Lung (tissue), 12 donors: ENCODE results near the gene NPHP1. TPM values are rescaled to one million over a fixed set of nuclear protein-coding genes. Genes with fewer than 3 reads are reported as not detected.

Experiments used
- ATAC-seq: fragments of 200-7000 bp; cut with Tn5 transposase; one replicate; pipeline ENCODE4 v1.9.1; 2020; ENCODE audit warnings: moderate number of reproducible peaks; ENCODE audit not compliant: insufficient read depth, low FRiP score
- DNase-seq, 3 donors: peaks; one replicate each; pipeline ENCODE4 v3.0.0-alpha.2; 2013 to 2017
- H3K27ac ChIP-seq, 2 donors: one replicate each; pipeline ENCODE4 v1.5.1; 2013; ENCODE audit warnings: mild to moderate bottlenecking in 2 of 2, moderate library complexity in 2 of 2, control low read depth in 1 of 2, inconsistent platforms in 1 of 2, low read depth in 1 of 2, low read length in 1 of 2
- H3K27me3 ChIP-seq, 3 donors: one replicate each; pipeline ENCODE4 v1.5.1; 2013; ENCODE audit warnings: low read length in 2 of 3; ENCODE audit not compliant: control insufficient read depth in 3 of 3, insufficient read depth in 3 of 3
- H3K36me3 ChIP-seq, 4 donors: one replicate each; pipeline ENCODE4 v1.5.1; 2013; ENCODE audit warnings: low read length in 4 of 4, mild to moderate bottlenecking in 1 of 4, moderate library complexity in 1 of 4; ENCODE audit not compliant: control insufficient read depth in 4 of 4, insufficient read depth in 4 of 4
- H3K4me1 ChIP-seq, 5 donors: one replicate each; pipeline ENCODE4 v1.5.1; 2013; ENCODE audit warnings: low read length in 5 of 5, mild to moderate bottlenecking in 2 of 5, moderate library complexity in 1 of 5; ENCODE audit not compliant: control insufficient read depth in 5 of 5, insufficient read depth in 5 of 5
- H3K4me3 ChIP-seq: one replicate; pipeline ENCODE4 v1.5.1; 2013; ENCODE audit warnings: mild to moderate bottlenecking, control low read depth, moderate library complexity
- H3K9ac ChIP-seq, 2 donors: one replicate each; pipeline ENCODE4 v1.5.1; 2013; ENCODE audit warnings: low read length in 2 of 2, control low read depth in 1 of 2; ENCODE audit not compliant: insufficient read depth in 1 of 2
- H3K9me3 ChIP-seq, 4 donors: one replicate each; pipeline ENCODE4 v1.5.1; 2013; ENCODE audit warnings: low read length in 3 of 4, mild to moderate bottlenecking in 1 of 4, moderate library complexity in 1 of 4; ENCODE audit not compliant: control insufficient read depth in 4 of 4, insufficient read depth in 3 of 4
- WGBS, 2 donors: extraction: QIAGEN DNeasy Blood & Tissue Kit; methylation state at CpG; one replicate each; pipeline ENCODE4 v1.1.7; 2013; 5-methylcytosine and 5-hydroxymethylcytosine counted together
- polyA plus RNA-seq, 2 donors: library from polyadenylated mRNA; stranded (reverse); fragments of 200-250 nt; gene quantifications; one replicate each; pipeline ENCODE4 v1.2.1, GENCODE V29; 2013
- total RNA-seq, 2 donors: library from RNA; depleted of rRNA in 1 of 2; stranded (reverse); fragments of >200 nt in 1 of 2; gene quantifications; one replicate each; pipeline ENCODE4 v1.2.1, GENCODE V29; 2014 to 2021
- TF ChIP-seq, protein P1 (sequence below): IDR thresholded peaks from 2 replicates; pipeline ENCODE4 v1.5.1; 2012; ENCODE audit warnings: mild to moderate bottlenecking; ENCODE audit errors: control extremely low read depth, extremely low read depth
- donor health status: control.
- donor health status: control.
- donor health status: Bipolar disorder and iron deficiency.
- donor health status: healthy.
- donor health status: DM: yes; HTN: yes; CAD: no.

Gene NPHP1
- total and polyA plus RNA-seq, 4 donors: 6.0 to 17.1 (median 11.7) TPM

DNA sequence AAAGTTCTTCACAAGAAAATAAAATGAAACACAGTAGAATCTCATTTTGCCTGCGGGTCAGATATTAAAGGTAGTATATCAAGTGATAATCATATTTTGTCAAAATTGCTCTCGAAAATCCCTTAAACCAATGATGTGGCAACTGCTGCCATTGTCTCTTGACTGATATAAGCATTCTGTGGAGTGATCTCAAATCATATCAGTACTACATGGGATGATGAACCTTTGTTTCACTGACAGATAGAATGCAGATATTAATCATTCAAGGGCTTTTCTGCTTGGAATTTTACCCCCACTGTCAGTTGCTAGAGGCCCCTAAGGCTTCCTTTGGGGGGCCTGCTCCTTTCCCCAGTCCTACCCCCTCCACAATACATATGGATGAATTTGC, 57.9 kb downstream of the NPHP1 start:
- no peak overlapping the region for H3K27ac ChIP-seq
- H3K36me3 ChIP-seq: peaks cover 0 to 4% (median 1%) of the 10 kb centered on the region in 4 donors
- DNase-seq (no peak), ATAC-seq (no peak)
- WGBS, 2 donors: 91% methylated on average over 2 of the region's 2 CpGs
- no peaks in the 10 kb centered on the region for H3K27me3 ChIP-seq
- no peak overlapping the region for H3K9ac ChIP-seq
- no peak overlapping the region for H3K4me3 ChIP-seq
- peaks cover 0 to 8% (median 0%) of the 10 kb centered on the region in 5 donors for H3K4me1 ChIP-seq
- H3K9me3 ChIP-seq: peaks cover 0 to 3% (median 0%) of the 10 kb centered on the region in 4 donors
- TF ChIP-seq, protein P1, sequence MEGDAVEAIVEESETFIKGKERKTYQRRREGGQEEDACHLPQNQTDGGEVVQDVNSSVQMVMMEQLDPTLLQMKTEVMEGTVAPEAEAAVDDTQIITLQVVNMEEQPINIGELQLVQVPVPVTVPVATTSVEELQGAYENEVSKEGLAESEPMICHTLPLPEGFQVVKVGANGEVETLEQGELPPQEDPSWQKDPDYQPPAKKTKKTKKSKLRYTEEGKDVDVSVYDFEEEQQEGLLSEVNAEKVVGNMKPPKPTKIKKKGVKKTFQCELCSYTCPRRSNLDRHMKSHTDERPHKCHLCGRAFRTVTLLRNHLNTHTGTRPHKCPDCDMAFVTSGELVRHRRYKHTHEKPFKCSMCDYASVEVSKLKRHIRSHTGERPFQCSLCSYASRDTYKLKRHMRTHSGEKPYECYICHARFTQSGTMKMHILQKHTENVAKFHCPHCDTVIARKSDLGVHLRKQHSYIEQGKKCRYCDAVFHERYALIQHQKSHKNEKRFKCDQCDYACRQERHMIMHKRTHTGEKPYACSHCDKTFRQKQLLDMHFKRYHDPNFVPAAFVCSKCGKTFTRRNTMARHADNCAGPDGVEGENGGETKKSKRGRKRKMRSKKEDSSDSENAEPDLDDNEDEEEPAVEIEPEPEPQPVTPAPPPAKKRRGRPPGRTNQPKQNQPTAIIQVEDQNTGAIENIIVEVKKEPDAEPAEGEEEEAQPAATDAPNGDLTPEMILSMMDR: no peak

GRCh38 chr2:110146183-110146944, 58.4 kb downstream of the NPHP1 start:
- ATAC-seq (no peak), DNase-seq (no peak)
- Histone ChIP-seq H3K27me3 (no peaks in the 10 kb centered on the region), H3K27ac (no peak overlapping the region), H3K36me3 (peaks cover 0 to 4% (median 1%) of the 10 kb centered on the region in 4 donors), H3K4me3 (no peak overlapping the region), H3K4me1 (peaks cover 0 to 8% (median 0%) of the 10 kb centered on the region in 5 donors), H3K9me3 (peaks cover 0 to 3% (median 0%) of the 10 kb centered on the region in 4 donors), H3K9ac (no peak overlapping the region)
- WGBS, 2 donors: 92% methylated on average over 2 of the region's 2 CpGs
- TF ChIP-seq, protein P1: no peak

DNA sequence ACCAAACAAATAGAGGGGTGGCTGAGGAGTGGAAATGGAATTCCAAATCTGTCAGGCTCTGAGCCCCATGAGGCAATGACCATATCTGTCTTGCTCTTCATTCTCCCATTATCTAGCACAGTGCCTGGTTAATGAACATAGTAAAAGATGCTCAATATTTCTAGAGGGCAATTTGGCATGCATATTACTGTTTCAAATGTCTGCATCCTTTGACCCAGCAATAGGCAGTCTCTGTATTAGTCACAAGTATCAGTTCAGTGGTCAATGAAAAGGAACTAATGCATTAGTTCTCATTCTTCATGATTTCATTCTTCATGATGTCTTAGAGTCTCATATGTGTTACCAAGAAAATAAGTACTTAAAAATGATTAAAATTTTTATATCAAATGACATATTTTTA, 60.8 kb downstream of the NPHP1 start:
- Histone ChIP-seq H3K4me1 (peaks cover 0 to 3% (median 0%) of the 10 kb centered on the region in 5 donors), H3K27me3 (no peaks in the 10 kb centered on the region), H3K36me3 (peaks cover 0 to 4% (median 1%) of the 10 kb centered on the region in 4 donors), H3K9me3 (peaks cover 0 to 3% (median 0%) of the 10 kb centered on the region in 4 donors), H3K4me3 (no peak overlapping the region), H3K9ac (no peak overlapping the region), H3K27ac (no peak overlapping the region)
- ATAC-seq: no peak
- TF ChIP-seq, protein P1: no peak
- DNase-seq: no peak
